GM21723 (cell line): ENCODE results near the gene NUDT16L1.

ENCODE experiments used
- ATAC-seq: cut with Tn5 transposase; IDR thresholded peaks from one replicate; pipeline ENCODE4 v1.9.1; 2021; ENCODE audit warnings: mild to moderate bottlenecking, moderate library complexity; ENCODE audit not compliant: unreplicated experiment

The NUDT16L1 gene

DNA sequence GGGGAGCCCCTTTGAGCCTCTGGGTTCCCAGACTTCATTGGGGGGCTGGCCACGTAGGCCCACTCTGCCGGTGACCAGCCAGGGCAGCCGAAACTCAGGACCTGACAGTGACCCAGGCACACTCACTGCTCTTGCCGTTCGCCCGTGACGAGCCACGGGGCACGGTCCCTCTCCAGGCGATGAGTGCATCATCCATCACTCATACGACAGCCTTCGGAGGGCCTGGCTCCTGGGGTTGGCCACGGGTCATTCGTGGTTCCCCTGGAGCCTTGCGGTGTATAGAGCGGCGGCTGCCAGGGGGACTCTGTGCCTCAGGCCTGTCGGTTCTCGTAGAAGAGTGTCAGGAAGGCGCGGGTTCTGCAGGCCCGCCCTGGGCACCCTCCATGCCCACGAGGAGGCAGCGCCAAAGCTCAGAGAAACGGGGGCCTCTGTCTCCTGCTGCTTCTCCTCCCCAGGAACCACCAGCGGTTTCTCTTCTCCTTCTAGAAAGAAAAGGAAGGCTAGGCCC lies 11.2 kb upstream of the NUDT16L1 start:
- ATAC-seq, result no peak

DNA sequence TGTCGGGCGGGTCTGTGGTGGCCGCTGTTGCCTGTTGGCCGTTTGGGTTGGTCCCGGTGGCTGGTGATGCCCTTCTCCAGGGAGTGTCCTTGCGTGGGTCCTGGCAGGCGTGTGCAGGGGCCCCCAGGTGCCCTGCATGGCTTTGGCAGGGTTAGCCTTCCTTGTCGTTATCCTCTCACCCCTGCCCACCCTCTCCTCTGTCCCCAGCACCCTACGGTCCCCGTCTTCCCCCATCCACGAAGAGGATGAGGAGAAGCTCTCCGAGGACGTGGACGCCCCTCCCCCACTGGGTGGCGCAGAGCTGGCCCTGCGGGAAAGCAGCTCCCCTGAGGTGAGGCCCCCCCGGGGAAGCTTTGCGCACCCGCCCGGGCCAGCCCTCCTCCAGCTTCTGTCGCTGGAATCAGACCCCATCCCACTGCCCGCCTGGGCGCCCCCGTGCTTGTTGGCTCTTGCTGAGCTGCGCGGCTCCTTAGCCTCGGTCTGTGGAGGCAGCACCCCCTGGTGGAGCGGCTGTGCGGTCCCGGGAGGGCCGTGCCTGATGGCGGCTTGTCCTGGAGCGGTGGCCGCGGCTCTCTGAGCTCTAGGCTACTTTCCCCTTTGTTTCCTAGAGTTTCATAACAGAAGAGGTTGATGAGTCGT lies 10.6 kb upstream of the NUDT16L1 start:
- no peak for ATAC-seq

DNA sequence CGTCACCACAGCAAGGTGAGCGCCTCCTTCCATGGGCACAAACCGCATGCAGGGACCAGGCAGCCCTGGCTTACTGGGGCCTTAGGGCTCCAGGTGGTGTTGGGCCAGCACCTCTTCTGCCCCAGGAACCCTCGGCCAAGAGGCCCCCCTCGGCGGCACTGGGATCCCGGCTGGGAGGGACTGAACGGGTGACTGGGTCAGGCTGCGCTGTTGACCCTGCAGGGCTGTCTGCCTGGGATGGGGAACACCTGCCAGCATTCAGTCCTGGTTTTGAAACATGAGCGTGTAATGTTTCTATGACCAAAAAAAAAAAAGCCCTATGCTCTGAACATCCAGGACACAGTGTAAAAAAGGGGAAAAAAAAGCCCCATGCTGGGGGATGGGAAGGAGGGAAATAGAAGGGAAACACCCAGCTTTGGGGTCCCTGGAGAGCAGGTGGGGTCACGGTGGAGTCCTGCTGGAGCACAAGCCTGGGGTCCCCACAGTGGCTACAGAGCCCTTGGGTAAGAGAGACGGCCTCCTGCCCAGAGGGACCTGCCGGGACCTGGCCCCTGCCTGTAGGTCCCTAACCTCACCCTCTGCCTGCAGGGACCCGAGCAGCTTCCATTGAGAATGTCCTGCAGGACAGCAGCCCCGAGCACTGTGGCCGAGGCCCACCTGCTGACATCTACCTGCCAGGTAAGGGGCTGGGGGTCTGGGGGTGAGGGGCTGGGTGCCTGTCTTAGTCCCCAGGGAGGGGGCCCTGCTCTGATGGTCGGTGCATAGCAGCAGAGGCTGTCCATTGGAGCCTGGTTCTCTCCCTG lies 9.9 kb upstream of the NUDT16L1 start:
- no peak for ATAC-seq

GRCh38 chr16:4684058-4684715 lies 9.2 kb upstream of the NUDT16L1 start:
- ATAC-seq, result no peak

DNA sequence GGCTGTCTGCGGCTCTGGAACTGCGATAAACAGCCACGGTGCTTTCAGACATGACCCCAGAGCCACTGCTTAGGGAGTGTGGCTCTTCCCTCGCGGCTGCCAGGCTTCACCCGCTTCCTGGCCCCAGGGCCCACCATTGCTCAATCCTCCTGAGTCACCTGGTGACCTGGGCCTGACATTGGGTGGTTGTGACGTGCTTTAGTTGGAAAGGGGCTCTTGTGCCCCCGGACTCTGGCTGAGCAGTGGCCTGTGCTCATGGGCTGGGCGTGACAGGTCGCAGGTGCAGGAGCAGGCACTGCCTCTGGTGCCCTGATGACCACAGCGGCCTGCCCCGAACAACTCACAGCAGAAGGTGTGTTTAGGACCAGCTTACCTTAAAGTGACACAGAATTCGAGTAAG lies 8.6 kb upstream of the NUDT16L1 start:
- no peak for ATAC-seq

DNA sequence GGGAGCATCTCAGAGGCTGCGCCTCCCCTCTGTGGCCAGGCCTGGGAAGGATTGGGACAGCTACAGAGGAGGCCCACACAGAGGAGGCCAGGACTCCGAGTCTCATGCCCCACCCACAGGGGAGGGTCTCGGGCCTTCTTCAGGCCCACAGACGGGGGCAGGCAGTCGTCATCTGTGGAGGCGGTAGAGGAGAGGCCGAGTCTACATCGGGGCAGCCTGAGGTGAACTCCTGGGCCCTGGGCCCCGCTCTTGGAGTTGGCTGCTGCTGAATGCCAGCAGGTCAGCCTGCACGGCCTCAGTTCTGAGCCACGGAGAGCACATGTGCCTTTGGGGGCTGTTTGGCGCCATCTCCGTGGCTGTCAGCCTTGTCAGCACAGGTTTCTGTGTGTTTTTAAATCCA lies 8.1 kb upstream of the NUDT16L1 start:
- ATAC-seq, result no peak

- no peak for ATAC-seq
Observed at GRCh38 chr16:4685776-4686496, 7.4 kb upstream of the NUDT16L1 start.

DNA sequence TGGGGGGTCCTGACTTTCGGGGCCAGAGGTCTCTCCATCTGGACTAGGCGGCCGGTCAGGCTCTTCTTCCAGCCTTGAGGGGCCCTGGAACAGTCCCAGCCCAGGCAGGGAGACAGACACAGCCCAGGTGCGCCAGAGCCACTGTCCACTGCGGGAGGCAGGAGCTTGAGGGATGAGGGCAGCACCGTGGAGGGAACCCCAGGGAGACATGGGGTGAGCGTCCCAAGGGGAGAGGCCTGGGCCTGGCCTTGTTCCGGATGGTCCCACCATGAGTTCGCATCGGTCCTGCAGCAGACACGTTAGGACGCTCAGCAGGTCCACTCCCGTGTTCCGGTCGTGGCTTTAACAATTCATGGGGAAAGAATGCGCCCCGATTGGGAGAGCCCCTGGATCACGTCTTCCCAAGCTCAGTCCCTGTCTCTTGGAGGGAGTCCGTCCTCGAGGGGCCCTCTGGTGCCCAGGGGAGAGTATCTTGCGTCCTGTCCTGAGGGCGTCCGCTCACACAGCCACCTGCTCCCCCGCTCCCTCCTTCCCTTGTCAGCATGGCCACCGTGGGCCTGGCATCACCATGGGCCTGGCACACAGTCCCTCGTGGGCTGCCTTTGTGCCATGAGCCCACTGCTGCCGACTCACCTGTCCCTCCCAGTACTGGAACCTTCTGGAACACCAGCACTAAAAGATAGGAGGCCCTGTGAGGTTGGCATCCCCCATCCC lies 6.7 kb upstream of the NUDT16L1 start:
- no peak for ATAC-seq

- no peak for ATAC-seq
Observed at GRCh38 chr16:4687416-4687815, 5.9 kb upstream of the NUDT16L1 start.

GRCh38 chr16:4687946-4688673 lies 5.3 kb upstream of the NUDT16L1 start:
- no peak for ATAC-seq

DNA sequence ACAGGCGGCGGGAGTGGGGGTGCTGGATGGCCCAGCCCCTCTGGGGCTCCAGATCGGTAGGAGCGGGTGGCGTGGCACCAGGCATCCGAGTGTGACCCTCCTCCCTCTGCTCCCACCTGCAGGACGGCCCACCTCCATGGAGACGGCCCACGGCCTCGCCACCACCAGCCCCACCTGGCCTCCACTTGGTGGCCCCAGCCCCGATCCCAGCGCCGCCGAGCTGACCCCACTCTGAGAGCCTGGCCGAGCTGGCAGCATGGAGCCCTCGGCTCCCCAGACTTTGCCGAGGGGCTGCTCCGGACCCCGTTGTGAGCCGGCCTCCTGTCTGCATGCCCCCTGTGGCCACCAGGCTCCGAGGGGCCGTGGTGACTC lies 4.7 kb upstream of the NUDT16L1 start:
- no peak for ATAC-seq

GRCh38 chr16:4689091-4689671 lies 4.2 kb upstream of the NUDT16L1 start:
- ATAC-seq, result no peak

- no peak for ATAC-seq
Observed at GRCh38 chr16:4689864-4690704, 3.3 kb upstream of the NUDT16L1 start.

- ATAC-seq, result no peak
Observed at GRCh38 chr16:4690946-4691665, 2.3 kb upstream of the NUDT16L1 start.

DNA sequence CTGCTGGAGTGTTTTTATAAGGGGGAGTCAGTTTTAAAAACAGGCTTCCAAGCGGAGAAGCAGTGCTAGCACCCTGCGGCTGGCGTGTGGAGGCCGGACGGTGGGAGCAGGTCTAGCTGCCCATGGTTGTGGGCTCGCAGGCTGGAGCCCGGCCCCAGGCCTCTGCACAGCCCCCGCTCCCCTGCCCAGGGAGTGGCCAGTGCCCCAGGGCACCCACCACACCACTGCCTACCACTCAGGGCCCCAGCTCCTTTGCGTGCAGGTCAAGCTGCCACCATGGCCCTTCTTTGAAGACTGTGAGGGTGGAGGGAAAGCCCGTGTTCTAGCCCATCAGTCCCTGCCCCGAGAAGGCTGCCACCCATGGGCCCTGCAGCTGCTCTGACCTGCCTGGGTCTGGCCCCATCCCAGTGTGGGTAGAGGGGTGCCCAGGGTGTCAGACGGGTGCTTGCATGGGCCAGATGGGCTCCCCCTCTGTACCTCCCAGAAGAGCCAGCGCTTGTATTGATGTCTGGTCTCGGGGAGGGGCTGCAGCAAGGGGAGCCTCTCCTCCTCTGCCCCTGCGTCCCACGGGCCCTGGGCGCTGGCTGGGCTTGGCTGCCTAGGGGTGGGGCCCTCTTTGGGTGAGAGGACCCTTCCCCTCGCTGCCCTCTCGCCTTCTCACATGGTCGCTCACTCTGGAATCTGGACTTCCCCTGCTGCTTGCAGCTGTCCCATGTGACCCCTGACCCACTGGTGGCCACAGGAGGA lies 1.5 kb upstream of the NUDT16L1 start:
- no peak for ATAC-seq

DNA sequence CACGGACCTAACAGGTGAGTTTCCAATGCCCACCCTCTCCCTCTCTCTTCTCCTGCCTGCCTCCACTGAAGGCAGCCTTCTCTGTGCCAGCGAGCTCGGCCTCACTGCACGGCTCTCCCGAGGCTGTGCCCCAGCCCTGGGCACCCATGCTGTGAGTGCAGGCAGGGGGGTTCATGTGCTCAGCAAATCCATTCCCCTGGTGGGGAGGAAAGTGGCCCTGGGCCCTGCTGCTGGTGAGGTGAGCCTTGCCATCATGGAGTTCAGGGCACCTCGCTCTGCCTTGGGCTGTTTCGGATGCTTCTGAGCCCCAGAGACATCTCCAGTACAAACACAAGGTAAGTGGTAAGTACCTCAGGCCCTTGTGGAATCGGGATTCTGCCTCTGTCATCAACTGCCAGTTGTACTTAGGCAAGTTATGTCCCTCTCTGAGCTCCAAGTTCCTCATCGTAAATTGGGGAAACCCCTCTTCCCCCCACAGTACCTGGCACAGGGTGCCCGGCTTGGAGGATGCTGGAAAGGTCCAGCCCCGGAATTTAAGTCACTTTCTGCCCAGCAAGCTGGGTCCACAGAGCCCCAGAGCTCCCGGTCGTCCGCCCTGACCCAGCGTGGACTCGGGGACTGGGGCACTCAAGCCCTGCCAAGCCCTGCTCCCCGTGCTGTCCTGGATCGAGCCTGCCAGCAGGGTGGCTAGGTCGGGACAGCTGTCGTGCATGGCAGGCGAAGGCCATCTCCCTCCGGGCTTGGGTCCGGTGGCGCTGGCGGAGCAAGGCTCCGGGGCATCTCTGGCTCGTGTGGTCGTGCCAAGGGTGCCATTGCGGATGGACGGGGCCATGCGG lies 684 bp upstream of the NUDT16L1 start:
- ATAC-seq, result peak; percentile 26
